Left ventricle myocardium inferior (tissue), 1 donor: ENCODE results near the gene TNRC18. TPM values are rescaled to one million over a fixed set of nuclear protein-coding genes. Genes with fewer than 3 reads are reported as not detected.
A peak's percentile ranks its signal among the peaks of the same experiment; 100 is the strongest.

Experiments used
- DNase-seq: peaks from one replicate; pipeline ENCODE4 v3.0.0-alpha.2; 2020
- H3K27ac ChIP-seq: fragments of 200-600 bp; replicated peaks from 2 replicates; pipeline ENCODE4 v1.8.0; 2021
- H3K27me3 ChIP-seq: fragments of 200-600 bp; 2 replicates; pipeline ENCODE4 v1.8.0; 2021; ENCODE audit warnings: low read depth
- H3K36me3 ChIP-seq: fragments of 200-600 bp; 2 replicates; pipeline ENCODE4 v1.8.0; 2021
- H3K4me1 ChIP-seq: fragments of 200-600 bp; 2 replicates; pipeline ENCODE4 v1.8.0; 2021
- H3K4me3 ChIP-seq: fragments of 200-600 bp; 2 replicates; pipeline ENCODE4 v1.8.0; 2021; ENCODE audit warnings: mild to moderate bottlenecking, moderate library complexity
- H3K9me3 ChIP-seq: fragments of 200-600 bp; replicated peaks from 2 replicates; pipeline ENCODE4 v1.8.0; 2021
- CTCF ChIP-seq: fragments of 200-600 bp; IDR thresholded peaks from 2 replicates; pipeline ENCODE4 v1.8.0; 2021; ENCODE audit warnings: antibody characterized with exemption, mild to moderate bottlenecking, borderline replicate concordance
- intact Hi-C: fragments of 100-400 bp; cut with micrococcal nuclease; formaldehyde crosslinking; loops from one replicate; pipeline ENCODE4 v1.11.0; 2022
- total RNA-seq: library from RNA; stranded (reverse); fragmentation: NEBNext Ultra II Directional; extraction: Animal tissue kit (Norgen Biotek cat#: 25700); gene quantifications from one replicate; pipeline ENCODE4 v1.2.1, GENCODE V29; 2021
- donor health status: DM: no; HTN: yes; CAD: no; lungs with severe emphysema.

TNRC18 gene
- total RNA-seq, 1 donor from 2014 or later, result 27.7 TPM

DNA sequence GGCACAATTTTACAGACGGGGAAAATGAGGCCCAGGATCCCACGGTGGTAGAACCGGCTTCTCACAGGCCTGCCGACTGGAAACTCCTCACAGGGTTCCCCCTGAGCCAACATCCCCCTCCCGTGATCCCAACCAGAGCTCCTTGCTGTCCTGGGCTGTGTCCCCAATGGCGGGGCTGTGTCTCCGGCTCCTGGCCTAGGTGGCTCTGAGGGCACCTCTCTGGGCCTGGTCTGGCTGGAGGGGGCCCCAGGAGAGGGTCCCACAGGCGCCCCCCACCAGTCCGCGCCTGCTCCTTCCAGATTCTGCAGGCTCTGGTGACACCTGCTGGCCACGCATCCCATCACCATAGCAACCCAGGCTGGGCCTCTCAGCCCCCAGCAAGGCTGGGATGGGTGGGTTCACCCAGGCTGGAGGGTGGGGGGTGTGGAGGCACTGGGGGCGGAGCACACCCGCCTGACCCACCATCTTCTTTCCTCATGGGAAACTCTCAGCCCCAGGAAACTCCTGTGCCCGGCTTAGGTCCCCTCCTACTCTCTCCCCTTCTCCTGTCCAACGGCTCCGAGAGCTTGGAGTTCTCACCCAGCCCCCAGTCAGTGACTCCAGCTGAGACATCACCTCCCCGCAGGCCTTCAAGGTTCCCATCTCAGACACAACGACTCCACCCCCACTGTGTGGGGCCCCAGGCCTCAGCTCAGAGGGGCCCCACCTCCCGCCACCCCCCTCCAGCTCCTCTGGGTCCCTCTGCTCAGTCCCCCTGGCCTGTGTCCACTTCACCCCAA, 27.1 kb upstream of the TNRC18 start:
- Histone ChIP-seq H3K4me3 (no peak overlapping the region), H3K9me3 (no peaks in the 10 kb centered on the region), H3K4me1 (peaks cover 4% of the 10 kb centered on the region), H3K36me3 (no peaks in the 10 kb centered on the region), H3K27ac (no peak overlapping the region), H3K27me3 (no peaks in the 10 kb centered on the region)
- TF ChIP-seq CTCF, result peak; percentile 81
- intact Hi-C loops, result loop anchor here (10.0 kb wide), 1 partner anchor 86 kb away; no protein-coding TSS in a partner anchor
- DNase-seq, result peak; percentile 51

GRCh38 chr7:5448378-5449037, 24.9 kb upstream of the TNRC18 start:
- no peaks in the 10 kb centered on the region for H3K27me3 ChIP-seq
- no peak for DNase-seq
- H3K9me3 ChIP-seq, result no peaks in the 10 kb centered on the region
- H3K36me3 ChIP-seq, result no peaks in the 10 kb centered on the region
- H3K4me1 ChIP-seq, result peaks cover 4% of the 10 kb centered on the region
- intact Hi-C loops, result no loop called here
- H3K4me3 ChIP-seq, result no peak overlapping the region
- TF ChIP-seq CTCF, result no peak
- H3K27ac ChIP-seq, result no peak overlapping the region

GRCh38 chr7:5445981-5446594, 22.5 kb upstream of the TNRC18 start:
- no peak for TF ChIP-seq CTCF
- Histone ChIP-seq H3K27ac (no peak overlapping the region), H3K4me3 (no peak overlapping the region), H3K27me3 (no peaks in the 10 kb centered on the region), H3K9me3 (no peaks in the 10 kb centered on the region), H3K36me3 (no peaks in the 10 kb centered on the region), H3K4me1 (peaks cover 15% of the 10 kb centered on the region)
- intact Hi-C loops, result no loop called here
- DNase-seq, result no peak

- no peaks in the 10 kb centered on the region for H3K9me3 ChIP-seq
- no peaks in the 10 kb centered on the region for H3K36me3 ChIP-seq
- TF ChIP-seq CTCF, result no peak
- H3K4me1 ChIP-seq, result peaks cover 14% of the 10 kb centered on the region
- H3K27ac ChIP-seq, result no peak overlapping the region
- no peak overlapping the region for H3K4me3 ChIP-seq
- intact Hi-C loops, result no loop called here
- no peak for DNase-seq
- H3K27me3 ChIP-seq, result no peaks in the 10 kb centered on the region
Observed at GRCh38 chr7:5443678-5444077, 20.0 kb upstream of the TNRC18 start.

GRCh38 chr7:5442757-5443305, 19.2 kb upstream of the TNRC18 start:
- Histone ChIP-seq H3K4me3 (no peak overlapping the region), H3K4me1 (peaks cover 22% of the 10 kb centered on the region), H3K36me3 (no peaks in the 10 kb centered on the region), H3K27me3 (no peaks in the 10 kb centered on the region), H3K27ac (no peak overlapping the region), H3K9me3 (peaks cover 1% of the 10 kb centered on the region)
- intact Hi-C loops, result no loop called here
- DNase-seq, result no peak
- no peak for TF ChIP-seq CTCF
